Stimulated activated CD4-positive, alpha-beta T cell treated with anti-CD3 and anti-CD28 coated beads, TNF-alpha, amount 100 ng/mL, for 24 hours (primary cell): ENCODE results near the gene SCARB1.
"Not testable (repeated sequence)": the region's sequence is repeated elsewhere in the genome, so short reads cannot be mapped to it uniquely, and the experiment has no call there.

Source experiments
- DNase-seq, 3 experiments: peaks; one replicate each; pipeline ENCODE4 v3.0.0-alpha.2; 2020; ENCODE audit warnings: low read depth in 3 of 3

SCARB1 gene

GRCh38 chr12:124863416-124864325 lies at the start of gene SCARB1:
Gene SCARB1, minus strand, starts transcription at chr12:124863864. Its CDS starts 144 bp downstream, at chr12:124863720.
- peak; percentile 55 to 76 (median 65) for DNase-seq

GRCh38 chr12:124912529-124913287 lies 49.0 kb upstream of the SCARB1 start:
- DNase-seq, result not testable (repeated sequence)

GRCh38 chr12:124911521-124911920 lies 47.9 kb upstream of the SCARB1 start:
- not testable (repeated sequence) for DNase-seq

- no peak for DNase-seq
Measured at GRCh38 chr12:124910561-124911478, 47.2 kb upstream of the SCARB1 start.

- no peak for DNase-seq
Measured at GRCh38 chr12:124909831-124910560, 46.3 kb upstream of the SCARB1 start.

GRCh38 chr12:124906606-124907261 lies 43.1 kb upstream of the SCARB1 start:
- peak; percentile 73 to 93 (median 79) for DNase-seq

GRCh38 chr12:124904306-124905098 lies 40.8 kb upstream of the SCARB1 start:
- DNase-seq, result no peak

- DNase-seq, result no peak
Measured at GRCh38 chr12:124902916-124903315, 39.3 kb upstream of the SCARB1 start.

- DNase-seq, result no peak
Measured at GRCh38 chr12:124901003-124901402, 37.3 kb upstream of the SCARB1 start.

GRCh38 chr12:124900345-124900795 lies 36.7 kb upstream of the SCARB1 start:
- DNase-seq, result not testable (repeated sequence)

GRCh38 chr12:124898923-124899294 lies 35.2 kb upstream of the SCARB1 start:
- no peak for DNase-seq

GRCh38 chr12:124898200-124898922 lies 34.7 kb upstream of the SCARB1 start:
- peak in 2 of 3 experiments; percentile 28 to 65 for DNase-seq

GRCh38 chr12:124896461-124896860 lies 32.8 kb upstream of the SCARB1 start:
- no peak for DNase-seq

GRCh38 chr12:124893792-124894516 lies 30.3 kb upstream of the SCARB1 start:
- no peak for DNase-seq

- DNase-seq, result no peak
Measured at GRCh38 chr12:124888260-124888659, 24.6 kb upstream of the SCARB1 start.

- not testable (repeated sequence) for DNase-seq
Measured at GRCh38 chr12:124887766-124888165, 24.1 kb upstream of the SCARB1 start.

- no peak for DNase-seq
Measured at GRCh38 chr12:124884587-124885438, 21.1 kb upstream of the SCARB1 start.
